GM23338 (cell line): Measurements from ENCODE around the gene ARHGEF9. TPM values are rescaled to one million over a fixed set of nuclear protein-coding genes. Genes with fewer than 3 reads are reported as not detected.

Experiments used
- ATAC-seq: fragments of 200-7000 bp; cut with Tn5 transposase; 3 replicates; pipeline ENCODE4 v1.9.1; 2020
- DNase-seq: peaks from one replicate; pipeline ENCODE4 v3.0.0-alpha.2; 2015; ENCODE audit warnings: low spot score
- H2AFZ ChIP-seq: fragments of 200-600 bp; sonication (generic); 2 replicates; pipeline ENCODE4 v1.8.0; 2016; ENCODE audit warnings: antibody characterized with exemption, mild to moderate bottlenecking, moderate library complexity
- H3F3A ChIP-seq: fragments of 200-600 bp; sonication (generic); replicated peaks from 2 replicates; pipeline ENCODE4 v1.8.0; 2017; ENCODE audit warnings: antibody characterized with exemption, mixed run types, low read depth
- H3K27ac ChIP-seq: fragments of 200-600 bp; sonication (generic); 2 replicates; pipeline ENCODE4 v1.6.1; 2016; ENCODE audit warnings: low read depth
- H3K27me3 ChIP-seq: fragments of 200-600 bp; sonication (generic); 2 replicates; pipeline ENCODE4 v1.8.0; 2016; ENCODE audit warnings: mild to moderate bottlenecking, mixed run types, moderate library complexity; ENCODE audit not compliant: insufficient read depth
- H3K36me3 ChIP-seq: fragments of 200-600 bp; sonication (generic); 2 replicates; pipeline ENCODE4 v1.8.0; 2016; ENCODE audit warnings: mild to moderate bottlenecking; ENCODE audit not compliant: insufficient read depth
- H3K4me1 ChIP-seq: fragments of 200-600 bp; sonication (generic); 2 replicates; pipeline ENCODE4 v1.8.0; 2016; ENCODE audit warnings: mild to moderate bottlenecking, moderate library complexity; ENCODE audit not compliant: insufficient read depth
- H3K4me2 ChIP-seq: fragments of 200-600 bp; sonication (generic); 2 replicates; pipeline ENCODE4 v1.7.1; 2017; ENCODE audit warnings: mixed run types
- H3K4me3 ChIP-seq: fragments of 200-600 bp; sonication (generic); 2 replicates; pipeline ENCODE4 v1.6.1; 2016; ENCODE audit warnings: mixed run types
- H3K79me2 ChIP-seq: fragments of 200-600 bp; sonication (generic); replicated peaks from 2 replicates; pipeline ENCODE4 v1.8.0; 2017; ENCODE audit warnings: mild to moderate bottlenecking; ENCODE audit not compliant: insufficient read depth
- H3K9me2 ChIP-seq: fragments of 200-600 bp; sonication (generic); 2 replicates; pipeline ENCODE4 v1.8.0; 2017; ENCODE audit not compliant: insufficient read depth
- H4K20me1 ChIP-seq: fragments of 200-600 bp; sonication (generic); replicated peaks from 2 replicates; pipeline ENCODE4 v1.8.0; 2017; ENCODE audit warnings: mild to moderate bottlenecking; ENCODE audit not compliant: insufficient read depth
- H3K27ac Mint-ChIP-seq: 2 replicates; pipeline ENCODE4 v1.8.0; 2020; ENCODE audit warnings: inconsistent platforms, mild to moderate bottlenecking, moderate library complexity, mixed read lengths
- H3K27me3 Mint-ChIP-seq: 3 replicates; pipeline ENCODE4 v1.8.0; 2022; ENCODE audit warnings: low read depth, mild to moderate bottlenecking, moderate library complexity, mixed read lengths, inconsistent platforms; ENCODE audit not compliant: insufficient read depth, poor library complexity
- H3K36me3 Mint-ChIP-seq: 3 replicates; pipeline ENCODE4 v1.8.0; 2021; ENCODE audit warnings: low read depth, mild to moderate bottlenecking, inconsistent platforms, moderate library complexity, mixed read lengths
- H3K4me1 Mint-ChIP-seq: 3 replicates; pipeline ENCODE4 v1.8.0; 2020; ENCODE audit warnings: mild to moderate bottlenecking, inconsistent platforms, mixed read lengths
- H3K4me3 Mint-ChIP-seq: 3 replicates; pipeline ENCODE4 v1.8.0; 2021; ENCODE audit warnings: moderate library complexity, mild to moderate bottlenecking, inconsistent platforms, mixed read lengths
- H3K9me3 Mint-ChIP-seq: 3 replicates; pipeline ENCODE4 v1.8.0; 2020; ENCODE audit warnings: moderate library complexity, mild to moderate bottlenecking, inconsistent platforms, mixed read lengths
- CREB1 ChIP-seq: fragments of 250-450 bp; sonication (Bioruptor Pico); IDR thresholded peaks from 2 replicates; pipeline ENCODE4 v1.5.0; 2020; ENCODE audit warnings: low read depth, mild to moderate bottlenecking, moderate library complexity
- ETS1 ChIP-seq: IDR thresholded peaks from 2 replicates; pipeline ENCODE4 v1.6.1; 2016; ENCODE audit warnings: antibody characterized with exemption
- EZH2 ChIP-seq: fragments of 200-600 bp; sonication (generic); IDR thresholded peaks from one replicate; pipeline ENCODE4 v1.8.0; 2017; ENCODE audit warnings: antibody characterized with exemption, mild to moderate bottlenecking, low read depth; ENCODE audit not compliant: unreplicated experiment
- EZH2phosphoT487 ChIP-seq: fragments of 200-600 bp; sonication (generic); IDR thresholded peaks from one replicate; pipeline ENCODE4 v1.8.1; 2018; ENCODE audit warnings: antibody characterized with exemption; ENCODE audit not compliant: unreplicated experiment
- NANOG ChIP-seq: IDR thresholded peaks from 2 replicates; pipeline ENCODE4 v1.6.1; 2016; ENCODE audit warnings: antibody characterized with exemption, borderline replicate concordance
- STAT1 ChIP-seq: IDR thresholded peaks from one replicate; pipeline ENCODE4 v1.6.1; 2016; ENCODE audit warnings: antibody characterized with exemption; ENCODE audit not compliant: unreplicated experiment
- ZNF331 ChIP-seq: fragments of 250-450 bp; sonication (Bioruptor Pico); IDR thresholded peaks from 2 replicates; pipeline ENCODE4 v1.5.0; 2020; ENCODE audit warnings: low read depth, mild to moderate bottlenecking, moderate library complexity
- polyA plus RNA-seq: library from polyadenylated mRNA; unstranded; fragments of >200 nt; fragmentation: Nextera tagmentation; extraction: Ambion mirVana; gene quantifications from 2 replicates; pipeline ENCODE4 v1.2.1, GENCODE V29; 2016
- total RNA-seq: library from RNA; depleted of rRNA; stranded (reverse); fragments of >200 nt; shearing (Covaris generic); gene quantifications from 2 replicates; pipeline ENCODE4 v1.2.3, GENCODE V29; 2014
- TF ChIP-seq, protein P1 (sequence below): fragments of 250-450 bp; sonication (Bioruptor Pico); IDR thresholded peaks from 2 replicates; pipeline ENCODE4 v1.5.0; 2020; ENCODE audit warnings: mild to moderate bottlenecking, moderate library complexity
- TF ChIP-seq, protein P2 (sequence below), 2 experiments: fragments of 200-600 bp in 1 of 2; sonication (generic) in 1 of 2; conservative IDR thresholded peaks; 2 replicates each; pipeline versions ENCODE4 v1.5.1 to v1.6.1; 2016 to 2017; ENCODE audit warnings: antibody characterized with exemption in 2 of 2, low read depth in 2 of 2, mild to moderate bottlenecking in 2 of 2, moderate library complexity in 1 of 2

The ARHGEF9 gene
- total and polyA plus RNA-seq, 2 experiments from 2014 or later, result 23.1 to 35.9 TPM

DNA sequence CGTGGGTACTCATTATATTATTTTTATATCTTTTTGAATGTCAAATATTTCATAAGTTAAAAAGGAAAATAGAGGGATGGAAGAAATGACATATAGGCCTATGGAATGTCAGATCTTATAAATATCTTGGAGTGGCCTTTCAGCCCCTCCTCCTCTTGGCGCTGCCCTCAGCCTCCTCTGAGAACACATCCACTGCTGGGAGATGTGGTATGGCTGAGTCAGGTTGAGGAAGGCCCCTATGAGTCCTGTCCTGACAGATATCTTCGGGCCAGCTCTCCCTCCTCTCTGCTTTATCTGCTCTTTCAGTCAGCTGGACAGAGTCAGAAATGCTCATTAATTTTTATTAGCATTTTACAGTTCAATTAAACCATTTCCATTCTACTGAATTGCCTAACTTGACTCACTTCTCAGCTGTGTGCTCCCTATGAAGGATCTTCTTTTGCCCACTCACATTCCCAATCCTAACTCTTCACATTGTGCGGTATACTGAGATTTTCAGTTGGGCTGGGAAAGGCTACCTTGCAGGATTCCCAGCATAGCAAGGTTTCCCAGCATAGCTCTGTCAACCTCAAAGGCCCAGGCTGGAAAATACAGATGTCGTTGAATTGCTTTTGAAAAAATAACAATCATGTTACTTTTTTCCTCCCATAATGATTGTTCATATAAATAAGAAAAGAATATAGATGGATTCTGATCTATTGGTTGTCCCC is 128.0 kb downstream of the ARHGEF9 start (continued):
- TF ChIP-seq, protein P1, sequence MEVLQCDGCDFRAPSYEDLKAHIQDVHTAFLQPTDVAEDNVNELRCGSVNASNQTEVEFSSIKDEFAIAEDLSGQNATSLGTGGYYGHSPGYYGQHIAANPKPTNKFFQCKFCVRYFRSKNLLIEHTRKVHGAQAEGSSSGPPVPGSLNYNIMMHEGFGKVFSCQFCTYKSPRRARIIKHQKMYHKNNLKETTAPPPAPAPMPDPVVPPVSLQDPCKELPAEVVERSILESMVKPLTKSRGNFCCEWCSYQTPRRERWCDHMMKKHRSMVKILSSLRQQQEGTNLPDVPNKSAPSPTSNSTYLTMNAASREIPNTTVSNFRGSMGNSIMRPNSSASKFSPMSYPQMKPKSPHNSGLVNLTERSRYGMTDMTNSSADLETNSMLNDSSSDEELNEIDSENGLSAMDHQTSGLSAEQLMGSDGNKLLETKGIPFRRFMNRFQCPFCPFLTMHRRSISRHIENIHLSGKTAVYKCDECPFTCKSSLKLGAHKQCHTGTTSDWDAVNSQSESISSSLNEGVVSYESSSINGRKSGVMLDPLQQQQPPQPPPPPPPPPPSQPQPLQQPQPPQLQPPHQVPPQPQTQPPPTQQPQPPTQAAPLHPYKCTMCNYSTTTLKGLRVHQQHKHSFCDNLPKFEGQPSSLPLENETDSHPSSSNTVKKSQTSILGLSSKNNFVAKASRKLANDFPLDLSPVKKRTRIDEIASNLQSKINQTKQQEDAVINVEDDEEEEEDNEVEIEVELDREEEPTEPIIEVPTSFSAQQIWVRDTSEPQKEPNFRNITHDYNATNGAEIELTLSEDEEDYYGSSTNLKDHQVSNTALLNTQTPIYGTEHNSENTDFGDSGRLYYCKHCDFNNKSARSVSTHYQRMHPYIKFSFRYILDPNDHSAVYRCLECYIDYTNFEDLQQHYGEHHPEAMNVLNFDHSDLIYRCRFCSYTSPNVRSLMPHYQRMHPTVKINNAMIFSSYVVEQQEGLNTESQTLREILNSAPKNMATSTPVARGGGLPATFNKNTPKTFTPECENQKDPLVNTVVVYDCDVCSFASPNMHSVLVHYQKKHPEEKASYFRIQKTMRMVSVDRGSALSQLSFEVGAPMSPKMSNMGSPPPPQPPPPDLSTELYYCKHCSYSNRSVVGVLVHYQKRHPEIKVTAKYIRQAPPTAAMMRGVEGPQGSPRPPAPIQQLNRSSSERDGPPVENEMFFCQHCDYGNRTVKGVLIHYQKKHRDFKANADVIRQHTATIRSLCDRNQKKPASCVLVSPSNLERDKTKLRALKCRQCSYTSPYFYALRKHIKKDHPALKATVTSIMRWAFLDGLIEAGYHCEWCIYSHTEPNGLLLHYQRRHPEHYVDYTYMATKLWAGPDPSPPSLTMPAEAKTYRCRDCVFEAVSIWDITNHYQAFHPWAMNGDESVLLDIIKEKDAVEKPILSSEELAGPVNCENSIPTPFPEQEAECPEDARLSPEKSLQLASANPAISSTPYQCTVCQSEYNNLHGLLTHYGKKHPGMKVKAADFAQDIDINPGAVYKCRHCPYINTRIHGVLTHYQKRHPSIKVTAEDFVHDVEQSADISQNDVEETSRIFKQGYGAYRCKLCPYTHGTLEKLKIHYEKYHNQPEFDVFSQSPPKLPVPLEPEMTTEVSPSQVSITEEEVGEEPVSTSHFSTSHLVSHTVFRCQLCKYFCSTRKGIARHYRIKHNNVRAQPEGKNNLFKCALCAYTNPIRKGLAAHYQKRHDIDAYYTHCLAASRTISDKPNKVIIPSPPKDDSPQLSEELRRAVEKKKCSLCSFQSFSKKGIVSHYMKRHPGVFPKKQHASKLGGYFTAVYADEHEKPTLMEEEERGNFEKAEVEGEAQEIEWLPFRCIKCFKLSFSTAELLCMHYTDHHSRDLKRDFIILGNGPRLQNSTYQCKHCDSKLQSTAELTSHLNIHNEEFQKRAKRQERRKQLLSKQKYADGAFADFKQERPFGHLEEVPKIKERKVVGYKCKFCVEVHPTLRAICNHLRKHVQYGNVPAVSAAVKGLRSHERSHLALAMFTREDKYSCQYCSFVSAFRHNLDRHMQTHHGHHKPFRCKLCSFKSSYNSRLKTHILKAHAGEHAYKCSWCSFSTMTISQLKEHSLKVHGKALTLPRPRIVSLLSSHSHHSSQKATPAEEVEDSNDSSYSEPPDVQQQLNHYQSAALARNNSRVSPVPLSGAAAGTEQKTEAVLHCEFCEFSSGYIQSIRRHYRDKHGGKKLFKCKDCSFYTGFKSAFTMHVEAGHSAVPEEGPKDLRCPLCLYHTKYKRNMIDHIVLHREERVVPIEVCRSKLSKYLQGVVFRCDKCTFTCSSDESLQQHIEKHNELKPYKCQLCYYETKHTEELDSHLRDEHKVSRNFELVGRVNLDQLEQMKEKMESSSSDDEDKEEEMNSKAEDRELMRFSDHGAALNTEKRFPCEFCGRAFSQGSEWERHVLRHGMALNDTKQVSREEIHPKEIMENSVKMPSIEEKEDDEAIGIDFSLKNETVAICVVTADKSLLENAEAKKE (CRISPR knock-in tag), result no peak
- no peak for TF ChIP-seq EZH2phosphoT487
- TF ChIP-seq STAT1, result no peak
- TF ChIP-seq CREB1 (CRISPR knock-in tag), result no peak
- TF ChIP-seq ETS1, result no peak
- TF ChIP-seq EZH2, result no peak
- no peak for TF ChIP-seq ZNF331

- DNase-seq, result no peak
- H3K27ac Mint-ChIP-seq, result no peak overlapping the region
- no peak overlapping the region for H2AFZ ChIP-seq
Measured at GRCh38 chrX:63652086-63652765, 132.8 kb downstream of the ARHGEF9 start.

More at GRCh38 chrX:63652086-63652765, 132.8 kb downstream of the ARHGEF9 start:
- ATAC-seq, result no peak
- no peaks in the 10 kb centered on the region for H3K27me3 Mint-ChIP-seq
- Histone ChIP-seq H3F3A (no peaks in the 10 kb centered on the region), H4K20me1 (no peaks in the 10 kb centered on the region), H3K79me2 (no peaks in the 10 kb centered on the region), H3K27ac (no peak overlapping the region), H3K4me3 (no peak overlapping the region), H3K4me1 (no peaks in the 10 kb centered on the region), H3K27me3 (no peaks in the 10 kb centered on the region), H3K36me3 (no peaks in the 10 kb centered on the region), H3K4me2 (no peak overlapping the region), H3K9me2 (no peaks in the 10 kb centered on the region)
- TF ChIP-seq, protein P2, sequence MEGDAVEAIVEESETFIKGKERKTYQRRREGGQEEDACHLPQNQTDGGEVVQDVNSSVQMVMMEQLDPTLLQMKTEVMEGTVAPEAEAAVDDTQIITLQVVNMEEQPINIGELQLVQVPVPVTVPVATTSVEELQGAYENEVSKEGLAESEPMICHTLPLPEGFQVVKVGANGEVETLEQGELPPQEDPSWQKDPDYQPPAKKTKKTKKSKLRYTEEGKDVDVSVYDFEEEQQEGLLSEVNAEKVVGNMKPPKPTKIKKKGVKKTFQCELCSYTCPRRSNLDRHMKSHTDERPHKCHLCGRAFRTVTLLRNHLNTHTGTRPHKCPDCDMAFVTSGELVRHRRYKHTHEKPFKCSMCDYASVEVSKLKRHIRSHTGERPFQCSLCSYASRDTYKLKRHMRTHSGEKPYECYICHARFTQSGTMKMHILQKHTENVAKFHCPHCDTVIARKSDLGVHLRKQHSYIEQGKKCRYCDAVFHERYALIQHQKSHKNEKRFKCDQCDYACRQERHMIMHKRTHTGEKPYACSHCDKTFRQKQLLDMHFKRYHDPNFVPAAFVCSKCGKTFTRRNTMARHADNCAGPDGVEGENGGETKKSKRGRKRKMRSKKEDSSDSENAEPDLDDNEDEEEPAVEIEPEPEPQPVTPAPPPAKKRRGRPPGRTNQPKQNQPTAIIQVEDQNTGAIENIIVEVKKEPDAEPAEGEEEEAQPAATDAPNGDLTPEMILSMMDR (conservative IDR thresholded peaks at IDR 0.05; ENCODE audit: low read depth in 2 of 2), result no peak
- no peak for TF ChIP-seq EZH2
- TF ChIP-seq NANOG, result no peak
- TF ChIP-seq EZH2phosphoT487, result no peak
- TF ChIP-seq ZNF331, result no peak
- no peak for TF ChIP-seq ETS1
- no peaks in the 10 kb centered on the region for H3K9me3 Mint-ChIP-seq
- no peaks in the 10 kb centered on the region for H3K4me1 Mint-ChIP-seq
- peaks cover 32% of the 10 kb centered on the region for H3K36me3 Mint-ChIP-seq
- no peak overlapping the region for H3K4me3 Mint-ChIP-seq
